SK-N-SH treated with all-trans-retinoic acid at 6 μM for 48 hours (cell line): Measurements from ENCODE around the gene MGME1.

Experiments used
- ATAC-seq: fragments of 200-7000 bp; cut with Tn5 transposase; 3 replicates; pipeline ENCODE4 v1.9.1; 2020; ENCODE audit warnings: mild to moderate bottlenecking, moderate library complexity
- ARNTL ChIP-seq: fragments of 450-650 bp; formaldehyde crosslinking; IDR thresholded peaks from 2 replicates; pipeline ENCODE4 v1.5.0; 2020; ENCODE audit warnings: low read depth, mild to moderate bottlenecking, moderate library complexity, borderline replicate concordance
- BACH2 ChIP-seq: fragments of 250-450 bp; sonication (Bioruptor Pico); IDR thresholded peaks from 2 replicates; pipeline ENCODE4 v1.9.0; 2021; ENCODE audit warnings: mild to moderate bottlenecking, borderline replicate concordance
- CREB5 ChIP-seq: fragments of 250-450 bp; sonication (Bioruptor Pico); IDR thresholded peaks from 2 replicates; pipeline ENCODE4 v1.5.1; 2020; ENCODE audit warnings: low read depth, mild to moderate bottlenecking, moderate library complexity
- CSDC2 ChIP-seq: fragments of 250-450 bp; sonication (Bioruptor Pico); IDR thresholded peaks from 2 replicates; pipeline ENCODE4 v1.5.0; 2020; ENCODE audit warnings: mild to moderate bottlenecking, moderate library complexity
- ESRRG ChIP-seq: fragments of 250-450 bp; sonication (Bioruptor Pico); IDR thresholded peaks from 2 replicates; pipeline ENCODE4 v1.6.1; 2021; ENCODE audit warnings: mild to moderate bottlenecking
- GLIS3 ChIP-seq: fragments of 250-450 bp; sonication (Bioruptor Pico); IDR thresholded peaks from 2 replicates; pipeline ENCODE4 v1.5.0; 2020; ENCODE audit warnings: mild to moderate bottlenecking, moderate library complexity
- ISL1 ChIP-seq: fragments of 250-450 bp; sonication (Bioruptor Pico); IDR thresholded peaks from 2 replicates; pipeline ENCODE4 v2.1.2; 2022; ENCODE audit warnings: mild to moderate bottlenecking, moderate library complexity
- OSR1 ChIP-seq: fragments of 250-450 bp; sonication (Bioruptor Pico); IDR thresholded peaks from 2 replicates; pipeline ENCODE4 v1.8.0; 2022; ENCODE audit warnings: moderate library complexity, mild to moderate bottlenecking, inconsistent platforms
- PATZ1 ChIP-seq: fragments of 250-450 bp; sonication (Bioruptor Pico); IDR thresholded peaks from 2 replicates; pipeline ENCODE4 v1.8.0; 2020; ENCODE audit warnings: mild to moderate bottlenecking, moderate library complexity, borderline replicate concordance
- POU6F1 ChIP-seq: fragments of 250-450 bp; sonication (Bioruptor Pico); IDR thresholded peaks from 2 replicates; pipeline ENCODE4 v1.8.0; 2021; ENCODE audit warnings: low read depth, mild to moderate bottlenecking, moderate library complexity, borderline replicate concordance
- RARB ChIP-seq: fragments of 250-450 bp; sonication (Bioruptor Pico); IDR thresholded peaks from 2 replicates; pipeline ENCODE4 v1.8.0; 2021; ENCODE audit warnings: mild to moderate bottlenecking, moderate library complexity
- SNAI2 ChIP-seq: fragments of 250-450 bp; sonication (Bioruptor Pico); IDR thresholded peaks from 2 replicates; pipeline ENCODE4 v1.5.0; 2020; ENCODE audit warnings: mild to moderate bottlenecking, moderate library complexity
- TCF4 ChIP-seq: fragments of 250-450 bp; sonication (Bioruptor Pico); IDR thresholded peaks from 2 replicates; pipeline ENCODE4 v1.8.0; 2021; ENCODE audit warnings: mild to moderate bottlenecking, moderate library complexity, borderline replicate concordance
- TOX ChIP-seq: fragments of 250-450 bp; sonication (Bioruptor Pico); IDR thresholded peaks from 2 replicates; pipeline ENCODE4 v1.8.0; 2021; ENCODE audit warnings: mild to moderate bottlenecking, moderate library complexity, borderline replicate concordance
- ZC3H10 ChIP-seq: fragments of 250-450 bp; sonication (Bioruptor Pico); IDR thresholded peaks from 2 replicates; pipeline ENCODE4 v1.5.1; 2021; ENCODE audit warnings: mild to moderate bottlenecking, moderate library complexity
- ZFP3 ChIP-seq: fragments of 250-450 bp; sonication (Bioruptor Pico); IDR thresholded peaks from 2 replicates; pipeline ENCODE4 v1.5.0; 2020; ENCODE audit warnings: mild to moderate bottlenecking, moderate library complexity
- ZFP30 ChIP-seq: fragments of 450-650 bp; formaldehyde crosslinking; IDR thresholded peaks from 2 replicates; pipeline ENCODE4 v1.5.0; 2022; ENCODE audit warnings: mild to moderate bottlenecking, moderate library complexity
- ZNF565 ChIP-seq: fragments of 450-650 bp; formaldehyde crosslinking; conservative IDR thresholded peaks from 2 replicates; pipeline ENCODE4 v1.5.0; 2020; ENCODE audit warnings: low read depth, mild to moderate bottlenecking, moderate library complexity
- ZNF70 ChIP-seq: fragments of 450-650 bp; formaldehyde crosslinking; IDR thresholded peaks from 2 replicates; pipeline ENCODE4 v1.5.0; 2020; ENCODE audit warnings: mild to moderate bottlenecking, moderate library complexity
- ZNF8 ChIP-seq: fragments of 450-650 bp; formaldehyde crosslinking; IDR thresholded peaks from 2 replicates; pipeline ENCODE4 v1.5.0; 2020; ENCODE audit warnings: mild to moderate bottlenecking, moderate library complexity

The MGME1 gene

GRCh38 chr20:17992847-17993513, 24.2 kb downstream of the MGME1 start:
- ATAC-seq, result no peak
- TF ChIP-seq TCF4 (CRISPR knock-in tag), result no peak
- TF ChIP-seq ZNF565 (CRISPR knock-in tag), result no peak
- TF ChIP-seq ZFP3 (CRISPR knock-in tag), result no peak
- TF ChIP-seq ZFP30 (CRISPR knock-in tag), result no peak
- no peak for TF ChIP-seq OSR1 (CRISPR knock-in tag)
- TF ChIP-seq BACH2 (CRISPR knock-in tag), result no peak
- TF ChIP-seq, all 23 proteins: peak for 0

- ATAC-seq, result no peak
- TF ChIP-seq ZC3H10, result no peak
- TF ChIP-seq ZNF8, result no peak
- no peak for TF ChIP-seq PATZ1
These were observed 24.7 kb downstream of the MGME1 start for GRCh38 chr20:17993546-17993945.

GRCh38 chr20:17995967-17996819, 27.4 kb downstream of the MGME1 start:
- ATAC-seq, result peak; percentile 78
- TF ChIP-seq TCF4 (CRISPR knock-in tag), result no peak

- no peak for ATAC-seq
- TF ChIP-seq ZFP30 (CRISPR knock-in tag), result no peak
- no peak for TF ChIP-seq TOX (CRISPR knock-in tag)
- no peak for TF ChIP-seq ARNTL (CRISPR knock-in tag)
- no peak for TF ChIP-seq ZC3H10
- no peak for TF ChIP-seq ZNF8
- TF ChIP-seq CSDC2 (CRISPR knock-in tag), result no peak
- TF ChIP-seq SNAI2 (CRISPR knock-in tag), result no peak
- no peak for TF ChIP-seq ZNF565 (CRISPR knock-in tag)
- TF ChIP-seq CREB5 (CRISPR knock-in tag), result no peak
- no peak for TF ChIP-seq RARB (CRISPR knock-in tag)
- no peak for TF ChIP-seq ESRRG
- TF ChIP-seq GLIS3 (CRISPR knock-in tag), result no peak
- no peak for TF ChIP-seq POU6F1 (CRISPR knock-in tag)
- no peak for TF ChIP-seq BACH2 (CRISPR knock-in tag)
- TF ChIP-seq ISL1 (CRISPR knock-in tag), result no peak
These were observed 29.6 kb downstream of the MGME1 start for GRCh38 chr20:17998446-17998845.

- no peak for TF ChIP-seq CSDC2 (CRISPR knock-in tag)
- TF ChIP-seq OSR1 (CRISPR knock-in tag), result no peak
- TF ChIP-seq TCF4 (CRISPR knock-in tag), result no peak
- no peak for TF ChIP-seq RARB (CRISPR knock-in tag)
- no peak for TF ChIP-seq ZNF70
- no peak for TF ChIP-seq POU6F1 (CRISPR knock-in tag)
- no peak for TF ChIP-seq ZFP30 (CRISPR knock-in tag)
- ATAC-seq, result no peak
These were observed 30.7 kb downstream of the MGME1 start for GRCh38 chr20:17999566-17999965.
